CD4-positive, CD25-positive, alpha-beta regulatory T cell (primary cell): ENCODE results near the gene CFAP410. TPM values are rescaled to one million over a fixed set of nuclear protein-coding genes. Genes with fewer than 3 reads are reported as not detected.

Experiments
- ATAC-seq, 2 donors: fragments of 150-1000 bp; cut with Tn5 transposase; one replicate each; pipeline ENCODE4 v1.10.0; 2021; ENCODE audit warnings: low read depth in 2 of 2, moderate number of reproducible peaks in 2 of 2, moderate library complexity in 1 of 2
- DNase-seq, 3 donors: peaks; one replicate each; pipeline versions ENCODE4 v3.0.0 to v3.0.0-alpha.2; 2012 to 2022; ENCODE audit warnings: mixed read lengths in 1 of 3
- H3K27ac ChIP-seq: one replicate; pipeline ENCODE4 v1.7.0; 2013; ENCODE audit warnings: mild to moderate bottlenecking, low read length; ENCODE audit not compliant: insufficient read depth, poor library complexity, severe bottlenecking
- H3K27me3 ChIP-seq: one replicate; pipeline ENCODE4 v1.7.0; 2013; ENCODE audit warnings: low read length; ENCODE audit not compliant: control insufficient read depth, insufficient read depth
- H3K36me3 ChIP-seq: one replicate; pipeline ENCODE4 v1.7.0; 2013; ENCODE audit warnings: mild to moderate bottlenecking, low read length, moderate library complexity; ENCODE audit not compliant: control insufficient read depth, insufficient read depth
- H3K4me1 ChIP-seq: 2 replicates; pipeline ENCODE4 v1.7.0; 2013; ENCODE audit warnings: mild to moderate bottlenecking, low read length; ENCODE audit not compliant: insufficient read depth, control insufficient read depth, poor library complexity, severe bottlenecking
- H3K4me3 ChIP-seq: one replicate; pipeline ENCODE4 v1.7.0; 2013; ENCODE audit warnings: low read depth, mild to moderate bottlenecking, low read length, moderate library complexity
- H3K9me3 ChIP-seq, 2 experiments: 1 replicate in 1 of 2; 2 replicates in 1 of 2; pipeline ENCODE4 v1.7.0; 2013; ENCODE audit warnings: low read length in 2 of 2, mild to moderate bottlenecking in 1 of 2, moderate library complexity in 1 of 2; ENCODE audit not compliant: control insufficient read depth in 2 of 2
- H3K27ac Mint-ChIP-seq, 3 donors: one replicate each; pipeline ENCODE4 v1.8.0; 2020 to 2022; ENCODE audit warnings: mild to moderate bottlenecking in 3 of 3, mixed read lengths in 3 of 3, moderate library complexity in 2 of 3
- H3K27me3 Mint-ChIP-seq: one replicate; pipeline ENCODE4 v1.8.0; 2022; ENCODE audit warnings: mild to moderate bottlenecking, mixed read lengths
- H3K36me3 Mint-ChIP-seq: one replicate; pipeline ENCODE4 v1.8.0; 2020; ENCODE audit warnings: mixed read lengths
- H3K4me1 Mint-ChIP-seq, 4 donors: one replicate each; pipeline ENCODE4 v1.8.0; 2020 to 2022; ENCODE audit warnings: mixed read lengths in 4 of 4, mild to moderate bottlenecking in 1 of 4
- H3K4me3 Mint-ChIP-seq, 4 donors: one replicate each; pipeline ENCODE4 v1.8.0; 2020 to 2022; ENCODE audit warnings: mild to moderate bottlenecking in 4 of 4, mixed read lengths in 4 of 4, moderate library complexity in 3 of 4
- H3K9me3 Mint-ChIP-seq, 7 donors: one replicate each; pipeline ENCODE4 v1.8.0; 2020 to 2022; ENCODE audit warnings: mixed read lengths in 7 of 7, mild to moderate bottlenecking in 3 of 7, moderate library complexity in 2 of 7
- polyA plus RNA-seq, 4 donors: library from polyadenylated mRNA; unstranded; fragments of 300-500 nt; fragmentation: Illumina TruSeq; gene quantifications; one replicate each; pipeline ENCODE4 v1.2.3, GENCODE V29; 2021
- total RNA-seq: library from RNA; stranded (reverse); gene quantifications from one replicate; pipeline ENCODE4 v1.2.3, GENCODE V29; 2022

CFAP410 gene
- total RNA-seq, result 49.1 TPM
- polyA plus RNA-seq, result 10 to 100 TPM; 16.4 to 18.1 (median 17.1) TPM

DNA sequence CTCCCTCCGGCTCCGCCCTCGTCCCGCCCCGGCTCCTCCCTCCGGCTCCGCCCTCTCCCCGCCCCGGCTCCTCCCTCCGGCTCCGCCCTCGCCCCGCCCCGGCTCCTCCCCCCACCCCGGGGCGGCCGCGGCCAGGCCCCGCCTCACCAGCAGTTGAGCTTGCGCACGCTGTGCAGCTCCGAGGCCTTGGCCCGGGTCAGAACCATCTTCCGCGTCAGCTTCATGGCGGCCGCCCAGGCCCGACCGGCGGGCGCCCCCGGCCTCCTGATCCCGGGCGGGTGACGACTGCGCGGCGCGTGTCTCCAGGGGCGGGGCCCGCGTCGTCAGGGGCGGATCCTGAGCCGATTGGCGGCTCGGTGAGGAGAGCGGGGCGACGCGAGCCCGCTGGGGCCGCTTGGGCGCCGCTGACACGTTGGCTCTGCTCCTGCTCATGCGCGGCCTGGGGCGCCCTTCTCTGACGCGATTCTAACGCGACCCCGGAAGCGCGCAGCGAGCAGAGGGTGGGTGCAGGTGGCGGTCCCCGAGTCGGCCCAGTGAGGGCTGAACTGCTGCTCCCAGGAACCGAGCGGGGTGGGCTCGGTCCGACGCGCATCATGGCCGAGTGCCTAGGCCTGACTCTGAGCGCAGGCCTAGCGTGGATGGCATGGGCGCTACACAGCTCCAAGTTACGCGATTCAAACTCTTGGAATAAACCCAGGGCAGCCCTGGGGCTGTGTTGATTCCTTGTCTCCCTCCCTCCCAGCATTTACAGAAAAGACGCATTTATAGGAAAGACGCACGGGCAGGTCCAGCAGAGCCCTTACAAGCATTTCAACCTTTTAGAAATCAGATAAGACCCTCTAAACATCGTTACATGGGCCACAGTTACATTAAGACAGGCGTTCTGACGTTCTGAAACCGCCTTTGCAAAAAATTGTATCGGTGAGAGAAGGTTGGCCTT lies at the start of gene CFAP410:
TSS of gene CFAP410 (minus strand) at position 420 of the 940 bp plus-strand sequence. CDS start at position 224, 196 bp downstream.
- ATAC-seq (peak; percentile 90), DNase-seq (peak; percentile 94 to 96 (median 95))
- peaks cover 15% of the 10 kb centered on the region for H3K4me1 ChIP-seq
- H3K27me3 ChIP-seq, result no peaks in the 10 kb centered on the region
- H3K27ac Mint-ChIP-seq, result peak within 1 kb of the TSS; percentile 96 to 99 (median 96)
- peaks cover 10 to 27% (median 20%) of the 10 kb centered on the region in 4 donors for H3K4me1 Mint-ChIP-seq
- peak within 1 kb of the TSS; percentile 88 to 94 (median 91) for H3K4me3 Mint-ChIP-seq
- H3K9me3 Mint-ChIP-seq, result no peaks in the 10 kb centered on the region
- H3K27me3 Mint-ChIP-seq, result peaks cover 12% of the 10 kb centered on the region
- no peaks in the 10 kb centered on the region for H3K36me3 Mint-ChIP-seq
- peak within 1 kb of the TSS; percentile 98 for H3K27ac ChIP-seq
- H3K9me3 ChIP-seq, result no peaks in the 10 kb centered on the region
- peak within 1 kb of the TSS; percentile 88 for H3K4me3 ChIP-seq
- H3K36me3 ChIP-seq, result no peaks in the 10 kb centered on the region

GRCh38 chr21:44384968-44385367 lies 45.8 kb upstream of the CFAP410 start:
- no peak overlapping the region for H3K4me3 Mint-ChIP-seq
- H3K27ac Mint-ChIP-seq, result no peak overlapping the region
- Histone ChIP-seq H3K4me1 (no peaks in the 10 kb centered on the region), H3K27ac (no peak overlapping the region), H3K4me3 (no peak overlapping the region), H3K27me3 (no peaks in the 10 kb centered on the region), H3K36me3 (no peaks in the 10 kb centered on the region), H3K9me3 (peaks cover 15 to 34% of the 10 kb centered on the region in 2 experiments)
- ATAC-seq (no peak), DNase-seq (no peak)
- peaks cover 14% of the 10 kb centered on the region for H3K36me3 Mint-ChIP-seq
- peaks cover 3 to 36% (median 13%) of the 10 kb centered on the region in 7 donors for H3K9me3 Mint-ChIP-seq
- no peaks in the 10 kb centered on the region for H3K4me1 Mint-ChIP-seq
- peaks cover 7% of the 10 kb centered on the region for H3K27me3 Mint-ChIP-seq

- Mint-ChIP-seq H3K4me3 (no peak overlapping the region), H3K27ac (no peak overlapping the region), H3K9me3 (peaks cover 3 to 36% (median 13%) of the 10 kb centered on the region in 7 donors), H3K27me3 (peaks cover 7% of the 10 kb centered on the region), H3K36me3 (peaks cover 14% of the 10 kb centered on the region), H3K4me1 (no peaks in the 10 kb centered on the region)
- Histone ChIP-seq H3K9me3 (peaks cover 15 to 34% of the 10 kb centered on the region in 2 experiments), H3K27me3 (no peaks in the 10 kb centered on the region), H3K4me1 (no peaks in the 10 kb centered on the region), H3K27ac (no peak overlapping the region), H3K4me3 (no peak overlapping the region), H3K36me3 (no peaks in the 10 kb centered on the region)
- DNase-seq (no peak), ATAC-seq (no peak)
Measured at GRCh38 chr21:44383216-44383615, 44.0 kb upstream of the CFAP410 start.

GRCh38 chr21:44382536-44382935 lies 43.3 kb upstream of the CFAP410 start:
- no peaks in the 10 kb centered on the region for H3K4me1 Mint-ChIP-seq
- Histone ChIP-seq H3K27me3 (no peaks in the 10 kb centered on the region), H3K36me3 (no peaks in the 10 kb centered on the region), H3K4me3 (no peak overlapping the region), H3K27ac (no peak overlapping the region), H3K9me3 (peaks cover 15 to 34% of the 10 kb centered on the region in 2 experiments), H3K4me1 (no peaks in the 10 kb centered on the region)
- H3K4me3 Mint-ChIP-seq, result no peak overlapping the region
- peaks cover 7% of the 10 kb centered on the region for H3K27me3 Mint-ChIP-seq
- no peak for DNase-seq
- no peak for ATAC-seq
- H3K27ac Mint-ChIP-seq, result no peak overlapping the region
- H3K9me3 Mint-ChIP-seq, result peaks cover 3 to 36% (median 13%) of the 10 kb centered on the region in 7 donors
- H3K36me3 Mint-ChIP-seq, result peaks cover 14% of the 10 kb centered on the region

DNA sequence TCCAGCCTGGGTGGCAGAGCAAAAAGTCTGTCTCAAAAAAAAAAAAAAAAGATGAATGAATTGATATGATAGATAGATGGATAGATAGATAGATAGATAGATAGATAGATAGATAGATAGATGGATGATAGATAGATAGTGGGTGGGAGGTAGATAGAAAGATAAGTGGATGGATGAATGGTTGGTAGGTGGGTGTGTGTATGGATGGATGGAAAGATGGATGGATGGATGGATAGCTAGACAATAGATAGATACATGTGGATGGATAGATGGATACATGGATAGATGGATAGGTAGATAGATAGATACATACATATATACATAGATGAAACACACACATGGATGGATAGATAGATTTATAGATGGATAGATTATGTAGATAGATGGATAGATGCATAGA lies 42.7 kb upstream of the CFAP410 start:
- H3K27me3 Mint-ChIP-seq, result peaks cover 7% of the 10 kb centered on the region

GRCh38 chr21:44380876-44381275 lies 41.7 kb upstream of the CFAP410 start:
- no peaks in the 10 kb centered on the region for H3K4me1 ChIP-seq
- Mint-ChIP-seq H3K27ac (peak overlapping the region in 1 of 3 donors; percentile 12), H3K9me3 (peaks cover 0 to 30% (median 12%) of the 10 kb centered on the region in 7 donors), H3K27me3 (peaks cover 7% of the 10 kb centered on the region), H3K4me3 (no peak overlapping the region), H3K36me3 (peaks cover 14% of the 10 kb centered on the region), H3K4me1 (peaks cover 0 to 6% (median under 1%) of the 10 kb centered on the region in 4 donors)
- H3K9me3 ChIP-seq, result peaks cover 13 to 29% of the 10 kb centered on the region in 2 experiments
- no peak overlapping the region for H3K27ac ChIP-seq
- H3K36me3 ChIP-seq, result no peaks in the 10 kb centered on the region
- no peak for DNase-seq
- H3K4me3 ChIP-seq, result no peak overlapping the region
- ATAC-seq, result no peak
- no peaks in the 10 kb centered on the region for H3K27me3 ChIP-seq

More for the DNA sequence above, 42.7 kb upstream of the CFAP410 start:
- Histone ChIP-seq H3K4me3 (no peak overlapping the region), H3K27ac (no peak overlapping the region), H3K27me3 (no peaks in the 10 kb centered on the region), H3K9me3 (peaks cover 15 to 32% of the 10 kb centered on the region in 2 experiments), H3K36me3 (no peaks in the 10 kb centered on the region), H3K4me1 (no peaks in the 10 kb centered on the region)
- H3K27ac Mint-ChIP-seq, result no peak overlapping the region
- H3K9me3 Mint-ChIP-seq, result peaks cover 0 to 36% (median 13%) of the 10 kb centered on the region in 7 donors
- H3K4me1 Mint-ChIP-seq, result no peaks in the 10 kb centered on the region
- no peak overlapping the region for H3K4me3 Mint-ChIP-seq
- peaks cover 14% of the 10 kb centered on the region for H3K36me3 Mint-ChIP-seq
- DNase-seq, result no peak
- ATAC-seq, result no peak

GRCh38 chr21:44379991-44380865 lies 41.0 kb upstream of the CFAP410 start:
- Mint-ChIP-seq H3K36me3 (peaks cover 14% of the 10 kb centered on the region), H3K4me1 (peaks cover 0 to 12% (median 5%) of the 10 kb centered on the region in 4 donors), H3K27me3 (peaks cover 7% of the 10 kb centered on the region), H3K27ac (no peak overlapping the region), H3K9me3 (peaks cover 0 to 25% (median 9%) of the 10 kb centered on the region in 7 donors), H3K4me3 (no peak overlapping the region)
- Histone ChIP-seq H3K4me3 (no peak overlapping the region), H3K27me3 (no peaks in the 10 kb centered on the region), H3K27ac (no peak overlapping the region), H3K36me3 (no peaks in the 10 kb centered on the region), H3K4me1 (peaks cover 4% of the 10 kb centered on the region), H3K9me3 (peaks cover 13 to 23% of the 10 kb centered on the region in 2 experiments)
- ATAC-seq (no peak), DNase-seq (no peak)
